B cell (primary cell): ENCODE results near the gene POLK. TPM values are rescaled to one million over a fixed set of nuclear protein-coding genes. Genes with fewer than 3 reads are reported as not detected.

Experiments
- ATAC-seq: fragments of 200-7000 bp; cut with Tn5 transposase; one replicate; pipeline ENCODE4 v1.10.0; 2021; ENCODE audit warnings: low read depth, mild to moderate bottlenecking, moderate number of reproducible peaks, moderate library complexity
- CTCF ChIA-PET: fragments of 350-600 bp; sonication (Branson Sonifier 250); formaldehyde crosslinking; loops from one replicate; lab custom pipeline; 2021; ENCODE audit warnings: antibody characterized with exemption, inconsistent platforms; lab: Charles Lee
- POLR2A ChIA-PET: fragments of 350-600 bp; sonication (Branson Sonifier 250); formaldehyde crosslinking; loops from one replicate; lab custom pipeline; 2021; ENCODE audit warnings: antibody characterized with exemption; lab: Charles Lee
- DNase-seq: peaks from one replicate; pipeline ENCODE4 v3.0.0; 2013
- H2AFZ ChIP-seq: 2 replicates; pipeline ENCODE4 v1.6.1; 2012; ENCODE audit warnings: mild to moderate bottlenecking, low read depth, low read length; ENCODE audit not compliant: insufficient read depth, poor library complexity, severe bottlenecking
- H3K27ac ChIP-seq, 2 donors: 1 replicate in 1 of 2; 2 replicates in 1 of 2; pipeline ENCODE4 v1.5.1; 2012 to 2013; ENCODE audit warnings: low read length in 2 of 2, mild to moderate bottlenecking in 2 of 2, moderate library complexity in 1 of 2
- H3K27me3 ChIP-seq, 4 experiments: fragments of 200-600 bp in 1 of 4; sonication (generic) in 1 of 4; replicated peaks in 1 of 4; 1 replicate in 2 of 4; 2 replicates in 2 of 4; pipeline versions ENCODE4 v1.6.1 to v1.7.0; 2013 to 2016; ENCODE audit warnings: low read length in 3 of 4, mild to moderate bottlenecking in 2 of 4, mixed read lengths in 1 of 4, moderate library complexity in 1 of 4; ENCODE audit not compliant: insufficient read depth in 4 of 4, control insufficient read depth in 3 of 4; ENCODE audit errors: control extremely low read depth in 1 of 4
- H3K36me3 ChIP-seq, 2 experiments: replicated peaks in 1 of 2; 1 replicate in 1 of 2; 2 replicates in 1 of 2; pipeline versions ENCODE4 v1.6.1 to v1.7.1; 2013; ENCODE audit warnings: low read length in 1 of 2; ENCODE audit not compliant: insufficient read depth in 2 of 2, control insufficient read depth in 1 of 2; ENCODE audit errors: control extremely low read depth in 1 of 2, extremely low read depth in 1 of 2
- H3K4me1 ChIP-seq, 2 donors: fragments of 200-600 bp in 1 of 2; sonication (generic) in 1 of 2; 1 replicate in 1 of 2; 2 replicates in 1 of 2; pipeline versions ENCODE4 v1.5.1 to v1.6.1; 2013 to 2017; ENCODE audit warnings: low read length in 2 of 2; ENCODE audit not compliant: control insufficient read depth in 2 of 2, insufficient read depth in 2 of 2
- H3K4me2 ChIP-seq: replicated peaks from 2 replicates; pipeline ENCODE3; 2012; ENCODE audit warnings: mild to moderate bottlenecking, low read depth, low read length; ENCODE audit not compliant: poor library complexity, severe bottlenecking
- H3K4me3 ChIP-seq, 5 experiments: fragments of 200-600 bp in 1 of 5; sonication (generic) in 1 of 5; 1 replicate in 3 of 5; 2 replicates in 2 of 5; pipeline versions ENCODE4 v1.5.1 to v1.7.0; 2011 to 2016; ENCODE audit warnings: low read length in 4 of 5, mild to moderate bottlenecking in 4 of 5, low read depth in 2 of 5, control low read depth in 1 of 5, moderate library complexity in 1 of 5; ENCODE audit not compliant: insufficient read depth in 1 of 5; ENCODE audit errors: control extremely low read depth in 1 of 5, extremely low read depth in 1 of 5
- H3K79me2 ChIP-seq: fragments of 200-600 bp; sonication (generic); one replicate; pipeline ENCODE4 v1.6.0; 2016; ENCODE audit warnings: low read length; ENCODE audit not compliant: control insufficient read depth, insufficient read depth
- H3K9ac ChIP-seq: fragments of 200-600 bp; sonication (generic); 2 replicates; pipeline ENCODE4 v1.6.1; 2017; ENCODE audit warnings: mild to moderate bottlenecking, low read length, moderate library complexity
- H3K9me3 ChIP-seq, 3 donors: one replicate each; pipeline versions ENCODE4 v1.6.1 to v1.7.1; 2013; ENCODE audit warnings: low read length in 2 of 3; ENCODE audit not compliant: control insufficient read depth in 2 of 3, insufficient read depth in 1 of 3; ENCODE audit errors: control extremely low read depth in 1 of 3
- H4K20me1 ChIP-seq: 2 replicates; pipeline ENCODE4 v1.6.0; 2012; ENCODE audit warnings: mild to moderate bottlenecking, low read length; ENCODE audit not compliant: insufficient read depth, control insufficient read depth, poor library complexity, severe bottlenecking
- H3K27ac Mint-ChIP-seq: one replicate; pipeline ENCODE4 v1.8.0; 2021; ENCODE audit warnings: mixed read lengths
- H3K27me3 Mint-ChIP-seq: one replicate; pipeline ENCODE4 v1.8.0; 2021; ENCODE audit warnings: mixed read lengths
- H3K4me1 Mint-ChIP-seq: one replicate; pipeline ENCODE4 v1.8.0; 2021; ENCODE audit warnings: mixed read lengths
- H3K4me3 Mint-ChIP-seq: one replicate; pipeline ENCODE4 v1.8.0; 2021; ENCODE audit warnings: mixed read lengths
- H3K9me3 Mint-ChIP-seq: one replicate; pipeline ENCODE4 v1.8.0; 2022; ENCODE audit warnings: mixed read lengths; ENCODE audit not compliant: insufficient read depth
- CTCF ChIP-seq: fragments of 200-600 bp; IDR thresholded peaks from one replicate; pipeline ENCODE4 v1.8.0; 2022; ENCODE audit warnings: antibody characterized with exemption, mild to moderate bottlenecking
- EZH2 ChIP-seq: IDR thresholded peaks from 2 replicates; pipeline ENCODE4 v1.6.1; 2012; ENCODE audit warnings: borderline replicate concordance, low read depth, mild to moderate bottlenecking, moderate library complexity, low read length; ENCODE audit not compliant: insufficient read depth, poor library complexity, severe bottlenecking
- WGBS: methylation state at CpG from one replicate; pipeline ENCODE4 v1.1.5; 2013; ENCODE audit warnings: missing lambda C conversion rate; ENCODE audit not compliant: insufficient coverage; 5-methylcytosine and 5-hydroxymethylcytosine counted together
- intact Hi-C: fragments of 100-400 bp; cut with micrococcal nuclease; formaldehyde crosslinking; loops from one replicate; pipeline ENCODE4 v1.10.0; 2022
- polyA plus RNA-seq: library from polyadenylated mRNA; depleted of rRNA; stranded (reverse); fragments of >200 nt; gene quantifications from 2 replicates; pipeline ENCODE4 v1.2.3, GENCODE V29; 2012
- small RNA-seq: library from RNA; depleted of rRNA; stranded (forward); fragments of <200 nt; gene quantifications from one replicate; pipeline ENCODE3, GENCODE V24; 2012; ENCODE audit warnings: low replicate concordance, low read depth; ENCODE audit not compliant: insufficient read length
- total RNA-seq, 2 donors: library from RNA; stranded (reverse); fragments of 120-200 nt in 1 of 2; gene quantifications; 1 replicate in 1 of 2; 2 replicates in 1 of 2; pipeline versions ENCODE4 v1.2.3 to v1.2.4, GENCODE V29; 2013 to 2022

The POLK gene
- total and polyA plus RNA-seq, 2 donors (not counting 1 experiment from before 2014, with no cell fraction given): 13.8 to 41.6 TPM

- Histone ChIP-seq H3K4me1 (no peaks in the 10 kb centered on the region), H3K9ac (no peak overlapping the region), H3K27me3 (no peaks in the 10 kb centered on the region), H3K36me3 (no peaks in the 10 kb centered on the region), H3K9me3 (no peaks in the 10 kb centered on the region), H4K20me1 (no peaks in the 10 kb centered on the region), H3K4me3 (no peak overlapping the region), H3K79me2 (no peaks in the 10 kb centered on the region), H2AFZ (no peak overlapping the region), H3K27ac (no peak overlapping the region), H3K4me2 (no peak overlapping the region)
- ATAC-seq (no peak), DNase-seq (no peak)
- intact Hi-C loops: no loop called here
- Mint-ChIP-seq H3K27ac (no peak overlapping the region), H3K4me1 (no peaks in the 10 kb centered on the region), H3K27me3 (no peaks in the 10 kb centered on the region), H3K9me3 (no peaks in the 10 kb centered on the region), H3K4me3 (no peak overlapping the region)
- CTCF ChIA-PET: no interaction called here
- POLR2A ChIA-PET: no interaction called here
- no peak for TF ChIP-seq CTCF
- no peak for TF ChIP-seq EZH2
- no CpG with 5 or more reads among the region's 2 CpGs for WGBS
Observed at GRCh38 chr5:75648712-75649111, 137.0 kb downstream of the POLK start.

Small RNAs within 50 kb of the gene (small RNA-seq; reads per million reads assigned to genes)
- not detected for gene RNU7-175P

Other genes with a start within 250 kb of the POLK start
- gene HMGCR, start 174.7 kb upstream of the POLK start, total RNA-seq: 55.7 and 64.6 TPM in 2 replicates
- 8.1 and 22.9 TPM in 2 replicates for gene HMGCR, start 174.7 kb upstream of the POLK start, polyA plus RNA-seq
- 59.9 and 60.5 TPM in 2 replicates for gene CERT1, start 262 bp upstream of the POLK start, total RNA-seq
- 13.7 and 22.4 TPM in 2 replicates for gene CERT1, start 262 bp upstream of the POLK start, polyA plus RNA-seq
- 0.87 and 1.1 TPM in 2 replicates for gene ANKDD1B, start 99.6 kb downstream of the POLK start, total RNA-seq
- 0.06 and 0.30 TPM in 2 replicates for gene ANKDD1B, start 99.6 kb downstream of the POLK start, polyA plus RNA-seq
- gene POC5, start 205.5 kb downstream of the POLK start, total RNA-seq: 22.7 and 25.5 TPM in 2 replicates
- gene POC5, start 205.5 kb downstream of the POLK start, polyA plus RNA-seq: 25.4 and 25.5 TPM in 2 replicates